ENCODE measurements around the gene CLSTN1.
"Not testable (repeated sequence)": the region's sequence is repeated elsewhere in the genome, so short reads cannot be mapped to it uniquely, and the experiment has no call there.

CLSTN1 gene

GRCh38 chr1:9794081-9794480, 29.7 kb downstream of the CLSTN1 start:
- DNase-seq, result no peak

- DNase-seq, result no peak
Observed at GRCh38 chr1:9793291-9793690, 30.5 kb downstream of the CLSTN1 start.

GRCh38 chr1:9792156-9793042, 31.4 kb downstream of the CLSTN1 start:
- DNase-seq, result no peak

DNA sequence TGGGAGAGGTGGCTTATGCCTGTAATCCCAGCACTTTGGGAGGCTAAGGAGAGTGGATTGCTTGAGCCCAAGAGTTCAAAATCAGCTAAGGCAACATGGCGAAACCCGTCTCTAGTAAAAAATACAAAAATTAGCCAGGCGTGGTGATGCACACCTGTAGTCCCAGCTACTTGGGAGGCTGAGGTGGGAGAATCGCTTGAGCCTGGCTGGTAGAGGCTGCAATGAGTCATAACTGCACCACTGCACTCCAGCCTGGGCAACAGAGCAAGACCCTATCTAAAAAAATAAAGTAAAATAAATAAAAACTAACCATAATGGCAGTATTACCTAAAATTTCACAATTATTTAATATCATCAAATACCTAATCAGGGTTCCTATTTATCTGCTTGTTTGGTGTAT, 34.1 kb downstream of the CLSTN1 start:
- DNase-seq, result not testable (repeated sequence)

DNA sequence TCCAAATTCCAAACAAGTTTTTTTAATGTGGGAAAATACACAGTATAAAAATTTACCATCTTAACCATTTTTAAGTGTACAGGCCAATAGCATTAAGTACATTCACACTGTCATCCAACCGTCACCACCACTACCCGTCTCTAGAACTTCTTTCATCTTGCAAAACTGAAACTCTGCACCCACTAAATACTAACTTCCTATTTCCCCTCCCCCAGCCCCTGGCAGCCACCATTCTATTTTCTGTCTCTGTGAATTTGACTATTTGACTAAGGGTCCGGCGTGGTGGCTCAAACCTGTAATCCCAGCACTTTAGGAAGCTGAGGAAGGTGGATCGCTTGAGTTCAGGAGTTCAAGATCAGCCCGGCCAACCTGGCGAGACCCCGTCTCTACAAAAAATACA, 36.1 kb downstream of the CLSTN1 start:
- peak; percentile 64 to 72 (median 67) for DNase-seq

DNA sequence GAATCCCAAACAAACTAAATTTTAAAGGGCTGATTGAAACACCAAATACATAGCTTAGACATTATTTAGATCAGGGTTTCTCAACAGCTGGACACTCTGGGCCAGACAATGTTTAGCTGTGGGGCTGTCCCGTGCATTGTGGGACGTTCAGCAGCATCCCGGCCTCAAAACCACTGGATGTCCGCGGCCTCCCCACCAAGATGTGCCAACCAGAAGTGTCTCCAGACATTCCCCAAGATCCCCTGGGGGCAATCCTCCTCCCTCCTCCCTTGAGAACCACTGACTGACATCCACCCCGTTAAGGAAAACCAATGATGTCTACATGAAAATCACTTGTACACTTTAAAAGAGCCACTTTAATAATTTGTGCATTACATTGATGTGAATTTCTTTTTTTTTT, 38.4 kb downstream of the CLSTN1 start:
- DNase-seq, result no peak

DNA sequence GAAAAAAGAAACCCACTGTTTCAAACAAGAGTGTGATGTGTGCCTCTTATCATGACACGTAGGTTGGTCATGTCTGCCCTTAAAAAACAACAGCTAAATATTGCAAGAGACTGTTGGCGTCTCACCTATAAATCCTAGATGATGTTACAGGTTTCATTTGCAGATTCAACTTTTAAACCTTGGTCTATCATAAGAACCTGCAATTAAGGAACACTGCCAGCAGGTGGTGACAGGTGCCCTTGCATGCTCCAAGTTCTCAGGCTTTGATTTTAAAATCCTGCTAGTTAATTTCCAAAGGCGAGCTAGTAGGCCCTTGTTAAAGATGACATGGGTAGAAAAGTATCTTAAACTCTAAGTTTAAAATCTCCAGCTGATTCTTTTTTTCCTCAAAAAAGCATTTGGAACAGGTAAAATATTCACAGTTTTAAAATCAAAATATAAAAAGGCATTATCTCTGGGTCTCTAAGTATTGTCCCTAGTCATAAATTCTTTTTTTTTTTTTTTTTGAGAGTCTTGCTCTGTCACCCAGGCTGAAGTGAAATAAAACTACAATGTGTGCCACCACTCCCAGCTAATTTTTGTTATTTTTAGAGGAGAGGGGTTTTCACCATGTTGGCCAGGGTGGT, 39.1 kb downstream of the CLSTN1 start:
- peak; percentile 75 to 79 (median 78) for DNase-seq

- no peak for DNase-seq
Observed at GRCh38 chr1:9782897-9783296, 40.9 kb downstream of the CLSTN1 start.

GRCh38 chr1:9782116-9782751, 41.5 kb downstream of the CLSTN1 start:
- no peak for DNase-seq

DNA sequence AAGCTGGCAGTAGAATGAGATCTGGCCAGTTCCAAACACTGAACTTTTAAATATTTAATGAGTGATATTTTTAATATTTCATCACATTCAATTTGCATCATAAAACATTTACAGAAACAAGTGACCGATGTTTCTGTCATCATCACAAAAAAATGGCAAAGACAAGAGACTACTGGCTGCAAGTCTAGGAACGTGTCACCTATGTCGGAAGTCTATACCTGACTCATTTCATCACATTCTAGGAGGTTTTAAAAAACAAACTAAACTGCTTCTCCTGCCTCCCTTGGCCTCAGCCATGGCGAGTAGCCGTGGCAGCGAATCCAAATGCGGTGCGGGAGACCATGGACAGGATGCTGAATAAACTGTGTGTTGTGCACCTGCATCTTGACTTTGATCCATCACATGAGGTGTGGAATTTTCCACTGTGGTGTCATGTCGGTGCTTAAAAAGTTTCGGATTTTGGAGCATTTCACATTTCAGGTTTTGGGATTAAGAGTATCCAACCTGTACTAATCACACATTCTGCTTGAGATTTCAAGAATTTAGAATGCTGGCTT, 43.1 kb downstream of the CLSTN1 start:
- no peak for DNase-seq

- DNase-seq, result no peak
Observed at GRCh38 chr1:9778905-9779304, 44.9 kb downstream of the CLSTN1 start.

GRCh38 chr1:9776685-9777084, 47.1 kb downstream of the CLSTN1 start:
- no peak for DNase-seq

GRCh38 chr1:9774712-9775679, 48.8 kb downstream of the CLSTN1 start:
- peak; percentile 33 to 56 (median 42) for DNase-seq

DNA sequence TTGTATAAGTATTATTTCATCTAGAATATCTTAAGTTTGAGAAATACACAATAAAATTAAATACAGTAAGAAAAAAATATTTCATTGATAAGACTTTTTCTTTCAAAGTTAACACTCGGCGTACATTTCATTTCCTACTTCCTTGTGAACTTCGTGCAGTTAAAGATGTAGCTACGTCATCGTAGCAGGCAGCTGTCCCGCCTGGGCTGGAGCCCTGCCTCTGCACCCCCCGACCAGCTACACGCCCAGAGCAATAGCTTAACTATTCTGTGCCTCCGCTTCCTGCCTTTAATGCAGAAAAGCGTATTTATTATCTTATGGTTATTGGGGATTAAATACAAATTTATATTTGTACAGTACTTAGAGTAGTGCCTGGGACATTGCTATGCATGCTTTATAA, 53.5 kb downstream of the CLSTN1 start:
- no peak for DNase-seq

DNA sequence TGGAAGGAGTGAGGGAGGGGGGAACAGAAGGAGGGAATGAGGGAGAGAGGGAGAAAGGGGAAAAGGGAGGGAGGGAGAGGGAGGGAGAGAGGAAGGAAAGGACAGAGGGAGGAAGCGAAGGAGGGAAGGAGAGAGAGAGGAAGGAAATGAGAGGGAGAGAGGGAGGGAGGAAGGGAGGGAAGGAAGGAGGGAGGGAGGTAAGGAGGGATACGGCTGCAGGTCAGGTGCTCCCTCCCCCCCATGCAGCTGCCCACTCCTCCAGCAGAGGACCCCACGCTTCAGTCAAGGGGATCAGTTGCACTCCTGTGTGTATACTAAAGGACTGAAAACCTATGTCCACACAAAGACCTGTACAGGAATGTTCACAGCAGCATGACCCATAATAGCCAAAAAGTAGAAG, 54.8 kb downstream of the CLSTN1 start:
- DNase-seq, result no peak

DNA sequence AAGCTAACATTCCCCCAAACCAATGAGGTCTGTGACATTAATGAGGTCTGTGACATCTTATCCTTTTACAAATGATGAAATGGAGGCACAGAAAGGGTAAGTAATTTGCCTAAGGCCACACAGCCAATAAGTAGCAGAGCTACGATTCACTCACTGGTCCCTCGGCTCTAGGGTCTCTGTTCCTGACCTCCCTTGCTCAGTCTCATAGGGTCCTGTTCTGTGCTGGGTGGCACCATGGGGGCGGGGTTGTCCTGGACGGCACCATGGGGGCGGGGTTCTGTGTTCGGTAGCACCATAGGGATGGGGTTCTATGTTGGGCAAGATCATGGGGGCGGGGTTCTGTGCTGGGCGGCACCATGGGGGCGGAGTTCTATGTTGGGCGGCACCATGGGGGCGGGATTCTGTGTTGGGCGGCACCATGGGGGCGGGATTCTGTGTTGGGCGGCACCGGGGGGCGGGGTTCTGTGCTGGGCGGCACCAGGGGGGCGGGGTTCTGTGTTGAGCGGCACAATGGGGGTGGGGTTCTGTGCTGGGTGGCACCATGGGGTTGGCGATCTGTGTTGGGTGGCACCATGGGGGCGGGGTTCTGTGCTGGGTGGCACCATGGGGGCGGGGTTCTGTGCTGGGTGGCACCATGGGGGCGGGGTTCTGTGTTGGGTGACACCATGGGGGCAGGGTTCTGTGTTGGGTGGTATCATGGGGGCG, 55.6 kb downstream of the CLSTN1 start:
- peak in 1 of 3 donors; percentile 31 for DNase-seq

DNA sequence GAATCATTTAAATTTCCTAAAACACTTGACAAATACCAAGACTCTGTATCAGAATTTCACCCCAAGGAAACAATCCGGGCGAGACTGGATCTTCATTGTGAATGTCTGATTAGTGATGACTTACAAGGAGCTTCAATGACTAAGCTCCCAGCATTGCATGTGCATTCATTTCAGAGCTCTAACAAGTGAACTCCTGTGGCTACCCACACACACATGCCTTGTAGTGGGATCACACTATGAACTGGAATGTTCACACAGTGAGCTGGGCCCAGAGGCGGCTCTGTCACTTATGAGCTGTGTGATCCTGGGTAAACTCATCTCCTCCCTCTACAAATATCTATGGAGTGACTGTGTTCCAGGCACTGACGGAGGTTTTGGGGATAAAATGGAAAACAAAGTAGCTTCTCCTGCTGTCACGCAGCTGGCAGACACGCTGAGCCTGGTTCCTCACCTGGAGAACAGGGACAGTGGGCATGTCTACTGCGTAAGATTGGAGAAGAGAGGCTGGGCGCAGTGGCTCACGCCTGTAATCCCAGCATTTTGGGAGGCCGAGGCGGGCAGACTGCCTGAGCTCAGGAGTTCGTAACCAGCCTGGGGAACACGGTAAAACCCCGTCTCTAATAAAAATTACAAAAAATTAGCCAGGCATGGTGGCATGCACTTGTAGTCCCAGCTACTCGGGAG, 56.9 kb downstream of the CLSTN1 start:
- DNase-seq, result no peak

- peak in 2 of 3 donors; percentile 13 to 21 for DNase-seq
Observed at GRCh38 chr1:9764550-9764949, 59.2 kb downstream of the CLSTN1 start.

DNA sequence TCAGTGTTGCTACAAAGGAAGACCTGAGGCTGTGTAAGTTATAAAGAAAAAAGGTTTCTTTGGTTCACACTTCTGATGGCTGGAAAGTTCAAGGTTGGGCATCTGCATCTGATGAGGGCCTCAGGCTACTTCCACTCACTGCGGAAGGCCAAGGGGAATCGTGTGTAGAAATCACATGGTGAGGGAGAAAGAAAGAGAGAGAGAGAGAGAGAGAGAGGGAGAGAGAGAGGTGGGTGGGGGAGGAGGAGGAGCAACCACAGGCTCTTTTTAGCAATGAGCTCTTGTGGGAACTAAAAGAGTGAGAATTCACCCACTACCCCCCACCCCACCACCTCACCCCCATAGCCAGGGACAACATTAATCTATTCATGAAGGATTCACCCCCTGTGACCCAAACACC, 59.9 kb downstream of the CLSTN1 start:
- no peak for DNase-seq

DNA sequence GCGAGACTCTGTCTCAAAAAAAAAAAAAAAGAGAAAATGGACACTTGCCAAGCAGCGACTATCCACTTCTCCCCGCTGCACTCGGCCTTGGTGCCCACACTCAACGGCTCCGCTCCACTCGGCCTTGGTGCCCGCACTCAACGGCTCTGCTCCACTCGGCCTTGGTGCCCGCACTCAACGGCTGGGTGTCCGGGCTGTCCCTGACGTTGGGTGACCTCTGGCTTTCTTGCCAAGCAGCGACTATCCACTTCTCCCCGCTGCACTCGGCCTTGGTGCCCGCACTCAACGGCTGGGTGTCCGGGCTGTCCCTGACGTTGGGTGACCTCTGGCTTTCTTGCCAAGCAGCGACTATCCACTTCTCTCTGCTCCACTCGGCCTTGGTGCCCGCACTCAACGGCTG, 61.3 kb downstream of the CLSTN1 start:
- not testable (repeated sequence) for DNase-seq

GRCh38 chr1:9761855-9762254, 61.9 kb downstream of the CLSTN1 start:
- DNase-seq, result no peak

Data from suppressor macrophage treated with lipopolysaccharide for 1 hour (primary cell).